Ishikawa (cell line): ENCODE results near the gene TERT.

Source experiments
- EGR1 ChIP-seq: IDR thresholded peaks from 2 replicates; pipeline ENCODE4 v1.6.1; 2012
- EP300 ChIP-seq: IDR thresholded peaks from 2 replicates; pipeline ENCODE4 v1.6.1; 2012; ENCODE audit warnings: borderline replicate concordance
- NFIC ChIP-seq: IDR thresholded peaks from 2 replicates; pipeline ENCODE4 v1.6.1; 2012
- TCF12 ChIP-seq: IDR thresholded peaks from 2 replicates; pipeline ENCODE4 v1.6.1; 2012; ENCODE audit warnings: low read depth
- YY1 ChIP-seq: IDR thresholded peaks from 2 replicates; pipeline ENCODE4 v1.6.1; 2012; ENCODE audit warnings: low read depth
- TF ChIP-seq, protein P1 (sequence below): IDR thresholded peaks from 2 replicates; pipeline ENCODE4 v1.6.1; 2012

DNA sequence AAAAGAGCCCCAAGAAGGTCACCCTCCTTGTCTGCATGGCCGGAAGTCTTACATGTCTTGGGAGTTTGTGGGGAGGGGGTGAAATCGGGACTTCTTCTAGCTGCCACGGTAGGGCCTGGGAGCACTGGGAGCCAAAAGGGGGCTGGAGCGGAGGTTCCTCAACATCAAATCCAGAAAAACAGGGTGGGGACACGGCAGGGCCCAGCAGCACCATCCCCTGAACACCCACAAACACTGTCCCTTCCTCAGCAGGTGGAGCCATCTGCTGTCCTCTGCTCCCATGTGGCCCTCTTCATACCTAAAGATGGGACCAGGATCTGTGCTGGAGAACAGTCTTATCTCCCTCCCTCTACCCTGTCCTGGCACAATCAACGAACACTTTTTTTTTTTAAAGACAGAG lies 2.7 kb downstream of the TERT start:
- TF ChIP-seq EP300 (no peak), EGR1 (no peak), YY1 (no peak), NFIC (no peak), TCF12 (no peak)
- TF ChIP-seq, protein P1, sequence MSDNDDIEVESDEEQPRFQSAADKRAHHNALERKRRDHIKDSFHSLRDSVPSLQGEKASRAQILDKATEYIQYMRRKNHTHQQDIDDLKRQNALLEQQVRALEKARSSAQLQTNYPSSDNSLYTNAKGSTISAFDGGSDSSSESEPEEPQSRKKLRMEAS = no peak
